Stomach (tissue), 4 donors: ENCODE measurements around the gene KLHL29.

Source experiments
- CTCF ChIP-seq, 7 experiments: fragments of 450-650 bp in 4 of 7; fragments of 200-600 bp in 3 of 7; sonication (generic) in 3 of 7; IDR thresholded peaks; one replicate each; pipeline ENCODE4 v1.5.1; 2016 to 2019; ENCODE audit warnings: antibody characterized with exemption in 7 of 7, control low read depth in 2 of 7, mild to moderate bottlenecking in 1 of 7
- POLR2A ChIP-seq, 4 donors: fragments of 450-650 bp; IDR thresholded peaks; one replicate each; pipeline ENCODE4 v1.6.1; 2016; ENCODE audit warnings: antibody characterized with exemption in 4 of 4, control low read depth in 2 of 4, mild to moderate bottlenecking in 1 of 4, moderate library complexity in 1 of 4

GRCh38 chr2:23449831-23450331 is 64.9 kb downstream of the KLHL29 start:
- no peak for TF ChIP-seq CTCF (IDR thresholded peaks at IDR 0.05)
- no peak for TF ChIP-seq POLR2A (IDR thresholded peaks at IDR 0.05)
